HL-60/S4 (cell line): ENCODE data around the gene ARHGAP45.

Experiments used
- in situ Hi-C: fragments of 300-500 bp; cut with MboI; formaldehyde crosslinking; loops from 2 replicates; pipeline ENCODE4 v1.14.3; 2022; ENCODE audit warnings: low sequenced_read_pairs

ARHGAP45 gene

GRCh38 chr19:1130771-1131717, 64.1 kb downstream of the ARHGAP45 start:
- in situ Hi-C loops: no loop called here

GRCh38 chr19:1131718-1132551, 65.0 kb downstream of the ARHGAP45 start:
- in situ Hi-C loops: no loop called here

DNA sequence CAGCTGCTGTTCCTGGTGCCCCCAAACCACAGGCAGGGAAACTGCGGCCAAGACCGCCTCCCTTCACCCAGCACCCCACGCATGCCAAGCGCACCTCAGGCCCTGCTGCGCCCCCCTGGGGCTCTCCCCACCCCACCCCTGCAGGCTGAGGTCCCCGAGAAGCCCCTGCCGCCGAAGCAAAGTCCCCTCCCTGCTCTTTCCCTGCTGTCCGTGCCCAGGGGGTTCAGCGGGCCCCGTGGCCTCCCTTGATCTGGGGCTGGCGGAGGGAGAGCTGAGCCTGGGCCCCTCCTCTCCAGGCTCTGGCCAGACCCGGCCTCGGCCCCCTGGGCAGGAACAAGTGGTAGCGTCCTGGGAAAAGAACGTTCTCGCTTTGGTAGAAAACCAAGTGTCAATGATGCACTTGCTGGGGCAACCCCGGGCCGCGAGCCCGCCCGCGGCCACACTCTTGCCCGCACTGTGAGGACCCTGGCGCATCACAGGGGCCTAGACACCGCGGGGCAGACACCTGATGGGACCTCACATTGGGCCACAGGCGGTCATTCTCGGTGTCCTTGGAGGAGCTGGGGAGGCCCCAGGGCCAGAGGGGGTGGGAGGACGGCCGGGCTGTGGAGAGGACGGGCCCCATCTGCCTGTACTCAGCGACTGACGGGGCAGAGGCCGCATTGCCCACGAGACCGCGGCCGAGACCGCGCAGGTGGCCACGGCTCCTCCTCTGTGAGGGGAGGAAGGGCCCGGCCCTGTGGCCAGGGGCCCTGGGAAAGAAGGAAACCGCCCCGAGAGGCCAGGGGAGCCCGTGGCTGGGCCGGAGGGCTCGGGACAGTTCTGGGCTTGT, 65.8 kb downstream of the ARHGAP45 start:
- in situ Hi-C loops: no loop called here

GRCh38 chr19:1133471-1133929, 66.5 kb downstream of the ARHGAP45 start:
- in situ Hi-C loops: no loop called here

GRCh38 chr19:1134431-1134830, 67.5 kb downstream of the ARHGAP45 start:
- in situ Hi-C loops: no loop called here

DNA sequence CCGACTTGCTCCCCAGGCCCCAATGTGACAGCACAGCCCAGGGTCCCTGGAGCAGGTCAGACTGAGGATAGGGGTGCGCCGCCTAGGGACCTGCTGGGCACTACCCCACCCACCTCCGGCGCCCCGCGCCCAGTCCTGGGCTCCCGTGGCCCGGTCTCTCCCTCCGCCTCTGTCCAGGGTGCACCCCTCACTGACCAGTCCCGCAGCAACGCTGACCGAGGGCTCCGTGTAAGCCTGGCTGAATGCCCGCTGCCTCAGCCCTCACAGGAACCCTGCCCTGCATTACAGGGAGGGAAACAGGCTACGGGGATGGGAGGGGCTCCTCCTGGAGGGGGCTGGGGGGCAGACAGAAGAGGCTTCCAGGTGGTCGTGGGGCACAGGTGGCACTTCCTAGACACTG, 68.5 kb downstream of the ARHGAP45 start:
- in situ Hi-C loops: no loop called here

DNA sequence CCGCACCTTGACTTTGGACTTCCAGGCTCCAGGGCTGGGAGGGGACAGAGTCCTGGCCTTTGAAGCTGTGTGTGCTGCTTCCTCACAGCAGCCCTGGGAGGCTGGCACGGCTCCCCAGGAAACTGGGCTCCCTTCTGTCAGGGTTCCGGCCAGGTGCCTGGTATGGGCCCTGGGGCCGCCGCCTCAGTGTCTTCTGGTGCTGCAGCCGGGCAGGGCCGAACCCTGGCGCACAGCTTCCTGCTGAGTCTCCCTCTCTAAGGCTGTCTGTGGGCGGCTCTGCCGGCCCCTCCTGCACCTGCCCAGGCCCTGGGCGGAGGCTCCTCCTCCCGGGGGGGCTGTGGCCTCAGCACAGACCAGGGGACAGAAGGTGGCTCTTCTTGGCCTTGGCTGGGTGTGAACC, 69.2 kb downstream of the ARHGAP45 start:
- in situ Hi-C loops: no loop called here
